Spleen (tissue), 11 donors: ENCODE measurements around the gene PYGB. TPM values are rescaled to one million over a fixed set of nuclear protein-coding genes. Genes with fewer than 3 reads are reported as not detected.

Experiments
- DNase-seq: peaks from one replicate; pipeline ENCODE4 v3.0.0-alpha.2; 2020
- H3K27ac ChIP-seq, 8 donors: fragments of 200-600 bp; sonication (generic) in 7 of 8; 1 replicate in 4 of 8; 2 replicates in 4 of 8; pipeline versions ENCODE4 v1.5.0 to v1.8.0; 2016 to 2021; ENCODE audit warnings: inconsistent platforms in 4 of 8, mild to moderate bottlenecking in 4 of 8, moderate library complexity in 1 of 8
- H3K27me3 ChIP-seq, 7 donors: fragments of 200-600 bp; sonication (generic) in 6 of 7; replicated peaks in 1 of 7; 1 replicate in 4 of 7; 2 replicates in 3 of 7; pipeline versions ENCODE4 v1.5.0 to v1.8.0; 2016 to 2021; ENCODE audit warnings: inconsistent platforms in 3 of 7, mild to moderate bottlenecking in 1 of 7
- H3K36me3 ChIP-seq, 6 donors: fragments of 200-600 bp; sonication (generic) in 5 of 6; 1 replicate in 4 of 6; 2 replicates in 2 of 6; pipeline versions ENCODE4 v1.5.0 to v1.8.0; 2016 to 2021; ENCODE audit warnings: inconsistent platforms in 2 of 6
- H3K4me1 ChIP-seq, 6 donors: fragments of 200-600 bp; sonication (generic) in 5 of 6; 1 replicate in 3 of 6; 2 replicates in 3 of 6; pipeline versions ENCODE4 v1.5.0 to v1.8.0; 2016 to 2021; ENCODE audit warnings: inconsistent platforms in 3 of 6
- H3K4me3 ChIP-seq, 8 donors: fragments of 200-600 bp; sonication (generic) in 7 of 8; 1 replicate in 4 of 8; 2 replicates in 4 of 8; pipeline versions ENCODE4 v1.5.0 to v1.8.0; 2016 to 2021; ENCODE audit warnings: inconsistent platforms in 4 of 8, mild to moderate bottlenecking in 4 of 8, moderate library complexity in 2 of 8
- H3K9me3 ChIP-seq, 8 donors: fragments of 200-600 bp; sonication (generic) in 7 of 8; 1 replicate in 4 of 8; 2 replicates in 4 of 8; pipeline versions ENCODE4 v1.5.0 to v1.8.0; 2016 to 2021; ENCODE audit warnings: inconsistent platforms in 4 of 8
- POLR2A ChIP-seq, 3 donors: fragments of 450-650 bp; IDR thresholded peaks; one replicate each; pipeline ENCODE4 v1.5.1; 2017; ENCODE audit warnings: antibody characterized with exemption in 3 of 3, mild to moderate bottlenecking in 1 of 3
- POLR2AphosphoS5 ChIP-seq, 3 donors: sonication (generic); formaldehyde crosslinking; IDR thresholded peaks; one replicate each; pipeline ENCODE4 v1.5.1; 2017; ENCODE audit warnings: antibody characterized with exemption in 3 of 3
- WGBS, 5 donors: extraction: QIAGEN DNeasy Blood & Tissue Kit in 3 of 5; methylation state at CpG; one replicate each; pipeline versions ENCODE4 v1.1.5 to v1.1.7; 2013 to 2018; 5-methylcytosine and 5-hydroxymethylcytosine counted together
- intact Hi-C: fragments of 100-400 bp; cut with DNase I; formaldehyde crosslinking; loops from one replicate; pipeline ENCODE4 v1.15.0; 2023; ENCODE audit warnings: low total_unique reads
- polyA plus RNA-seq, 3 donors: library from polyadenylated mRNA; stranded (reverse); fragments of 200-250 nt; gene quantifications; one replicate each; pipeline ENCODE4 v1.2.1, GENCODE V29; 2013
- total RNA-seq, 7 donors: library from RNA; depleted of rRNA in 3 of 7; stranded (reverse); fragments of >200 nt in 3 of 7; fragmentation: NEBNext Ultra II Directional in 4 of 7; extraction: Animal tissue kit (Norgen Biotek cat#: 25700) in 4 of 7; gene quantifications; one replicate each; pipeline versions ENCODE4 v1.1.0 to v1.2.1, GENCODE V29; 2016 to 2021
- TF ChIP-seq, protein P1 (sequence below), 11 experiments: fragments of 200-600 bp in 7 of 11; fragments of 450-650 bp in 4 of 11; sonication (generic) in 4 of 11; IDR thresholded peaks in 8 of 11; conservative IDR thresholded peaks in 3 of 11; 1 replicate in 7 of 11; 2 replicates in 4 of 11; pipeline versions ENCODE4 v1.4.0 to v1.8.0; 2016 to 2021; ENCODE audit warnings: antibody characterized with exemption in 11 of 11, inconsistent platforms in 4 of 11, mild to moderate bottlenecking in 1 of 11
- donor health status: healthy with polysubstance abuse.
- donor health status: DM: no; HTN: no; CAD: no; lungs with moderate emphysema.
- donor health status: DM: no; HTN: no; CAD: no.
- donor health status: Bipolar disorder and iron deficiency.
- donor health status: healthy.
- donor health status: DM: no; HTN: no; CAD: no.
- donor health status: DM: yes; HTN: yes; CAD: no.

PYGB gene
- total and polyA plus RNA-seq, 10 donors, result 10.5 to 47.8 (median 32.3) TPM

DNA sequence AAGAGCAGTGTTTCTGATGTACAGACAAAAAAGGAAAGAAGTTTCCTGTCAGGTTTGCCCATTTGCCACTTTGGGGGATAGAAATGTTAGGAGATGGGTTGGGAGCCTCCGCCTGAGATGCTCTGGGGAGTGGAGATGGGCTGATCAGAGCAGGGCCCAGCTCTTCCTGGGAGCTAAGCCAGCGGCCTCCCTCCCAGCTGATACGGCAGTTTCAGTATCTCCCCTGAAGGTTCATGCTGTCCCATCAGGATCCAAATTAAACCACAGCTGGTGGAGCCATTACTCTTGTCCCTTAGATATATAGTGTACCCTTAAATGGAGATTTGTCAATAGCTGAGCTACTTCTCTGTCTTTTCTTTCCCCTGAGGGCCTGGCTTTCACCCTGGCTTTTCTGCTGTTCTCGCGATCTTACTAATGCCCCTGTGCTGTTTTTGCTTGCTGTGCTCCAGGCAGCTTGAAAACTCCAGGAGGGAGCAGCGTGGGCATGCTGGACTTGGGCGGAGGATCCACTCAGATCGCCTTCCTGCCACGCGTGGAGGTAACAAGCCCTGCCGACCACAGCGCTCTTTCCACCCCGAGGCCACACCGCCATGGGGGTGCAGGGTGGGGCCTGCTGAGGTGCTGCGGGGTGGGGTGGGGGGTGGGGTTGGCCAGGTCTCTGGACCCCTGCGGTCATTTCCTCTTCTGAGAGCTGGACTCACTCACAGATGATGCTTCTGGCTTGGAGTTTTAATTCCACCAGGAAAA lies 31.5 kb upstream of the PYGB start:
- Histone ChIP-seq H3K27ac (no peak overlapping the region), H3K27me3 (no peaks in the 10 kb centered on the region), H3K9me3 (no peaks in the 10 kb centered on the region), H3K36me3 (peaks cover 0 to 100% (median 66%) of the 10 kb centered on the region in 6 donors), H3K4me1 (no peaks in the 10 kb centered on the region), H3K4me3 (no peak overlapping the region)
- intact Hi-C loops, result no loop called here
- DNase-seq, result no peak
- whole genome bisulfite sequencing, 5 donors, result 88 to 93% (median 92%) methylated on average over 15 to 16 of the region's 16 CpGs
- no peak for TF ChIP-seq POLR2AphosphoS5 (IDR thresholded peaks at IDR 0.05)
- no peak for TF ChIP-seq POLR2A (IDR thresholded peaks at IDR 0.05)
- TF ChIP-seq, protein P1, sequence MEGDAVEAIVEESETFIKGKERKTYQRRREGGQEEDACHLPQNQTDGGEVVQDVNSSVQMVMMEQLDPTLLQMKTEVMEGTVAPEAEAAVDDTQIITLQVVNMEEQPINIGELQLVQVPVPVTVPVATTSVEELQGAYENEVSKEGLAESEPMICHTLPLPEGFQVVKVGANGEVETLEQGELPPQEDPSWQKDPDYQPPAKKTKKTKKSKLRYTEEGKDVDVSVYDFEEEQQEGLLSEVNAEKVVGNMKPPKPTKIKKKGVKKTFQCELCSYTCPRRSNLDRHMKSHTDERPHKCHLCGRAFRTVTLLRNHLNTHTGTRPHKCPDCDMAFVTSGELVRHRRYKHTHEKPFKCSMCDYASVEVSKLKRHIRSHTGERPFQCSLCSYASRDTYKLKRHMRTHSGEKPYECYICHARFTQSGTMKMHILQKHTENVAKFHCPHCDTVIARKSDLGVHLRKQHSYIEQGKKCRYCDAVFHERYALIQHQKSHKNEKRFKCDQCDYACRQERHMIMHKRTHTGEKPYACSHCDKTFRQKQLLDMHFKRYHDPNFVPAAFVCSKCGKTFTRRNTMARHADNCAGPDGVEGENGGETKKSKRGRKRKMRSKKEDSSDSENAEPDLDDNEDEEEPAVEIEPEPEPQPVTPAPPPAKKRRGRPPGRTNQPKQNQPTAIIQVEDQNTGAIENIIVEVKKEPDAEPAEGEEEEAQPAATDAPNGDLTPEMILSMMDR (IDR thresholded peaks at IDR 0.05 in 8 of 11, conservative IDR thresholded peaks at IDR 0.05 in 3 of 11), result no peak

DNA sequence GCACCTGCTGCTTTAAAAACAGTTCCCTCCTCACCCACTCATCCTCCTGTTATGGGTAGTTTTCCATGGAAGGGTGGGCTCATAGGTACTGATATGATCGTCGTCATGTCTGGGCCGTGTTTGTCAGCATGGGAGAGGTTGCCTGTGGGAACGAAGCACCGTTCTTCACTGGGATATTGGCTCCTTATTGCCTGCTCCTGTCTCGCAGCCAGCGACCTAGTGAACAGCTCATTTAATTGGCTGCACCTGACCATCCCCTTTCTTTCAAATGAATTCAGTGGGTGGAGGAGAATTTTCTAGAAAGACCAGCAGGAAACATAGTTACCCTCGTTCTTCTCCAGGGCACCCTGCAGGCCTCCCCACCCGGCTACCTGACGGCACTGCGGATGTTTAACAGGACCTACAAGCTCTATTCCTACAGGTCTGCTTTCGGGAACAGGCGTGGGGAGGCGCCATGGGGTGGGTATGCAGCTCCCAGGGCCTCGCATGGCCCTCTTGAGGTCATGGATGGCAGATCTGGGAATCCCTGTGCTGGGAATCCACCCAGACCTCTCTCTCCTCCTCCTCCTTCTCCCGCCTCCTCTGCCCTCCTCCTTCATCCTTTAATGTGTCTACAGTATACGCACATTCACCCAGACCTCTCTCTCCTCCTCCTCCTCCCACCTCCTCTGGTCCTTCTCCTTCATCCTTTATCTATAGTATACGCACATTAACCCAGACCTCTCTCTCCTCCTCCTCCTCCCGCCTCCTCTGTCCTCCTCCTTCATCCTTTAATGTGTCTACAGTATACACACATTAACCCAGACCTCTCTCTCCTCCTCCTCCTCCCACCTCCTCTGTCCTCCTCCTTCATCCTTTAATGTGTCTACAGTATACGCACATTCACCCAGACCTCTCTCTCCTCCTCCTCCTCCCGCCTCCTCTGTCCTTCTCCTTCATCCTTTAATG lies 30.4 kb upstream of the PYGB start:
- H3K4me3 ChIP-seq, result no peak overlapping the region
- no peak overlapping the region for H3K27ac ChIP-seq
- H3K27me3 ChIP-seq, result no peaks in the 10 kb centered on the region
- no peak for TF ChIP-seq POLR2AphosphoS5 (IDR thresholded peaks at IDR 0.05)
- TF ChIP-seq, protein P1 (IDR thresholded peaks at IDR 0.05 in 8 of 11, conservative IDR thresholded peaks at IDR 0.05 in 3 of 11), result no peak
- TF ChIP-seq POLR2A (IDR thresholded peaks at IDR 0.05), result no peak
- no peak for DNase-seq
- peaks cover 0 to 3% (median 0%) of the 10 kb centered on the region in 6 donors for H3K4me1 ChIP-seq
- WGBS, 5 donors, result 93 to 95% (median 94%) methylated on average over 21 of the region's 21 CpGs
- intact Hi-C loops, result no loop called here
- no peaks in the 10 kb centered on the region for H3K9me3 ChIP-seq
- H3K36me3 ChIP-seq, result peaks cover 0 to 98% (median 57%) of the 10 kb centered on the region in 6 donors

DNA sequence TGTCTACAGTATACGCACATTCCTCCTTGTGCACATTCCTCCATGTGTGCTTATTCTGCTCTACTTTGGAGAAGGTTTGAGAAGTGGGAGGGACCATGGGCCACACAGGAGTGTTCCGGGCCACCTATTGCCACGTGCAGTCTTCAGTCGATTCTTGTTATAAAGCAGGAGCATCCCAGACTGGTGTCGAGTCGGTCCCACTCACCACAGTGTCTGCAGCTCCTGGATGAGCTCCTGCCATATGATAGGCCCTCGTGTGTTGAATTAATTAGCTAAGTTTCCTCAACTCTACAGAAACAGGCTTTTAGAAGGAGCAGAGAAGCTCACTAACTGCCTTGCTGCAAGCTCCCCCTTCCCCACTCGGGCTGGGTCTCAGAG lies 29.8 kb upstream of the PYGB start:
- Histone ChIP-seq H3K4me3 (no peak overlapping the region), H3K36me3 (peaks cover 0 to 91% (median 53%) of the 10 kb centered on the region in 6 donors), H3K27me3 (no peaks in the 10 kb centered on the region), H3K27ac (no peak overlapping the region), H3K4me1 (peaks cover 0 to 5% (median 0%) of the 10 kb centered on the region in 6 donors), H3K9me3 (no peaks in the 10 kb centered on the region)
- no peak for DNase-seq
- intact Hi-C loops, result no loop called here
- 92 to 95% (median 94%) methylated on average over 8 of the region's 8 CpGs for WGBS, 5 donors
- TF ChIP-seq POLR2AphosphoS5 (IDR thresholded peaks at IDR 0.05) (no peak), POLR2A (IDR thresholded peaks at IDR 0.05) (no peak)
- TF ChIP-seq, protein P1 (IDR thresholded peaks at IDR 0.05 in 8 of 11, conservative IDR thresholded peaks at IDR 0.05 in 3 of 11), result no peak

DNA sequence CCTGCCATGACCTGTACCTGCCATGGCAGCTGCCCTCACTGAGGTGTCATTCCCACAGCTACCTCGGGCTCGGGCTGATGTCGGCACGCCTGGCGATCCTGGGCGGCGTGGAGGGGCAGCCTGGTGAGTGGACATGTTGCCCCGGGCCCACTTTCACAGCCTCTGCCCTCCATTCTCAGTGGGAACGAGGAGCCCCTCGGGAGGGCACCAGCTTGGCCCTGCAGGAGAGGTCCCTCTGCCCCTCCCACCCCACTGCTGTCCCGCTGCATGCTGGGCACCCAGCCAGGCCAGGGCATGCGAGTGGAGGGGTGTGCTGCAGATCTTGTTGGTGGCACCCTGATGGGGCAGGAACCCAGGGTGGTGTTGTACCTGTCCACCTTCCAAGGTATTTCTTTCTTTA lies 29.4 kb upstream of the PYGB start:
- Histone ChIP-seq H3K4me3 (no peak overlapping the region), H3K27ac (no peak overlapping the region), H3K27me3 (no peaks in the 10 kb centered on the region), H3K9me3 (no peaks in the 10 kb centered on the region), H3K36me3 (peaks cover 0 to 87% (median 50%) of the 10 kb centered on the region in 6 donors), H3K4me1 (peaks cover 0 to 5% (median 0%) of the 10 kb centered on the region in 6 donors)
- DNase-seq, result peak; percentile 75
- TF ChIP-seq POLR2A (IDR thresholded peaks at IDR 0.05) (no peak), POLR2AphosphoS5 (IDR thresholded peaks at IDR 0.05) (no peak)
- TF ChIP-seq, protein P1 (IDR thresholded peaks at IDR 0.05 in 8 of 11, conservative IDR thresholded peaks at IDR 0.05 in 3 of 11), result no peak
- intact Hi-C loops, result no loop called here
- WGBS, 5 donors, result 92 to 96% (median 94%) methylated on average over 9 to 12 of the region's 12 CpGs
